ENCODE data around the gene ASB3. TPM values are rescaled to one million over a fixed set of nuclear protein-coding genes. Genes with fewer than 3 reads are reported as not detected.
"Not testable (repeated sequence)": the region's sequence is repeated elsewhere in the genome, so short reads cannot be mapped to it uniquely, and the experiment has no call there.

The ASB3 gene
- polyA plus RNA-seq, 4 donors = 30.5 to 33.5 (median 31.6) TPM

- DNase-seq (ENCODE audit: low read depth in 4 of 4, low spot score in 3 of 4) = no peak
Observed at GRCh38 chr2:53787614-53788289, 999 bp upstream of the ASB3 start.

- no peak for DNase-seq (ENCODE audit: low read depth in 4 of 4, low spot score in 3 of 4)
Observed at GRCh38 chr2:53786352-53786704, 425 bp downstream of the ASB3 start.

DNA sequence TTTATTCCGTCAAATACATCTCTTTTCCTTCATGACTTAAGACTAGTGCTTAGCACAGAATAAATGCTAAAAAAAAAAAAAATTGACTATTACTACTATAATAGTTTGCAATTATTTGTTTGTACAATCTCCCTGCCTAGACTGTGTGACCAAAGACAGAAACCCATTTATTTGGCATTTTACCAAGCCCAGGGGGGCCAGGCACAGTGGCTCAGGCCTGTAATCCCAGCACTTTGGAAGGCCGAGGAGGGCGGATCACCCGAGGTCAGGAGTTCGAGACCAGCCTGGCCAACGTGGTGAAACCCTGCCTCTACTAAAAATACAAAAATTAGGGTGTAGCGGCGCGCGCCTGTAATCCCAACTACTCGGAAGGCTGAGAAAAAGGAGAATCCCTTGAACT, 1.4 kb downstream of the ASB3 start:
- DNase-seq (ENCODE audit: low read depth in 4 of 4, low spot score in 3 of 4) = no peak

DNA sequence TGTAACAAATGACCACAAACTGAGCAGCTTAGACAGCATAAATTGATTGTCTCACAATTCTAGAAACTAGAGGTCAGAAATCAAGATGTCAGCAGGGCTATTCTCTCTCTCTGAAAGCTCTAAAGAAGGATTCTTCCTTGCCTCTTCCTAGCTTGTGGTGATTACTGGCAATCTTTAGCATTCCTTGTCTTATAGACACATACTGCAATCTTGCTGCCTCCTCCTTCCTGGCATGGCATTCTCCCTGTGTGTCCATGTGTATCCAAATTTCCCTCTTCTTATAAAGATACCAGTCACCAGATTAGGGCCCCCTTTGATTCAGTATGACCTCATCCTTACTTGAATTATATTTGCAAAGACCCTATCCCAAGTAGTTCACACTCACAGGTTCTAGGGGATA, 2.3 kb downstream of the ASB3 start:
- DNase-seq (ENCODE audit: low read depth in 4 of 4, low spot score in 3 of 4) = no peak

DNA sequence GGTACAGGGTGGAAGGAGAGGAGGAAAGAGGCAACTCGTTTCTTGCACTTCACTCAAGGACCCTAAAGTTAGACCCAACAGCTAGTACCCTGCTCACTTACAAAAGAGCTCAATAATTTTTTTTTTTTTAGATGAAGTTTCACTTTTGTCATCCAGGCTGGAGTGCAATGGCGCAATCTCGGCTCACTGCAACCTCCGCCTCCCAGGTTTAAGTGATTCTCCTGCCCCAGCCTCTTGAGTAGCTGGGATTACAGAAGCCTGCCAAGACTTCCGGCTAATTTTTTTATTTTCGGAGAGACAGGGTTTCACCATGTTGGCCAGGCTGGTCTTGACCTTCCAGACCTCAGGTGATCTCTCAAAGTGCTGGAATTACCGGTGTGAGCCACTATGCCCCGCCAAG, 4.1 kb downstream of the ASB3 start:
- no peak for DNase-seq (ENCODE audit: low read depth in 4 of 4, low spot score in 3 of 4)

DNA sequence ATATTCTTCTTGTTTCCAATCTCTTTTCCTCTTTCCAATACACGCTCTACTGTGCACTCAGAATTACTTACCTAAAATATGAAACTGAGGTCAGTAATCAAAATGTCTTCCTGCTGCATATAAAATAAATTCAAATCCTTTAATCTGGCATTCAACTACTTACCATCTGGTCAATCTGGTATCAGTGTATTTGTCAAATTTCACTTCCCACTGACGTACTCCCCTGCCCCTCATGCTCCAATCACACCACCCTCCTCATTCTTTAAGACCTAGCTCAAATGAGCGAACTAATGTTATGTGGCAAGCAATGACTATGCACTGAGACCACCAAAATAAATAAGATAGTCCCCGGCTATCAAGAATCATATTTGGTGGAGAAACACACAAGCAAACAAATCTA, 6.7 kb downstream of the ASB3 start:
- no peak for DNase-seq (ENCODE audit: low read depth in 4 of 4, low spot score in 3 of 4)

DNA sequence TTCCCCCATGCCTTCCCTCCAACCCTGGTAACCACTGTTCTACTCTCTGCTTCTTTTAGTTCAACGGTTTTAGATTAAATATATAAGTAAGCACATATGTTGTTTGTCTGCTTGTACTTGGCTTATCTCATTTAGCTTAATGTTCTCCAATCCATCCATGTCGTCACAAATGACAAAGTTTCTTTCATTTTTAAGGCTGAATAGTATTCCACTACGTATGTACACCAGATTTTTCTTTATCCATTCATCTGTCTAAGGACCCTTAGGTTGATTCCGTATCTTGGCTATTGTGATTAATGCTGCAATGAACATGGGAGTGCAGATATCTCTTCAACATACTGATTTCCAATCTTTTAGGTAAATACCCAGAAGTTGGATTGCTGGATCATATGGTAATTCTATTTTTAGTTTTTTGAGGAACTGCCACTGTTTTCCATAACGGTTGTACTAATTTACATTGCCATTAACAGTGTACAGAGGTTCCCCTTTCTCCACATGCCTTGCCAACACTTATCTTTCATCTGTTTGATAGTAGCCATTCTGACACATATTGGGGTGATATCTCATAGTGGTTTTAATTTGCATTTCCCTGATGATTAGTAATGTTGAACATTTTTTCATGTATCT, 8.1 kb downstream of the ASB3 start:
- no peak for DNase-seq (ENCODE audit: low read depth in 4 of 4, low spot score in 3 of 4)

GRCh38 chr2:53777134-53777533, 9.6 kb downstream of the ASB3 start:
- no peak for DNase-seq (ENCODE audit: low read depth in 4 of 4, low spot score in 3 of 4)

GRCh38 chr2:53770264-53770663, 16.5 kb downstream of the ASB3 start:
- DNase-seq (ENCODE audit: low read depth in 4 of 4, low spot score in 3 of 4) = no peak

- DNase-seq (ENCODE audit: low read depth in 4 of 4, low spot score in 3 of 4) = no peak
Observed at GRCh38 chr2:53769318-53769945, 17.3 kb downstream of the ASB3 start.

- DNase-seq (ENCODE audit: low read depth in 4 of 4, low spot score in 3 of 4) = no peak
Observed at GRCh38 chr2:53768242-53768542, 18.6 kb downstream of the ASB3 start.

DNA sequence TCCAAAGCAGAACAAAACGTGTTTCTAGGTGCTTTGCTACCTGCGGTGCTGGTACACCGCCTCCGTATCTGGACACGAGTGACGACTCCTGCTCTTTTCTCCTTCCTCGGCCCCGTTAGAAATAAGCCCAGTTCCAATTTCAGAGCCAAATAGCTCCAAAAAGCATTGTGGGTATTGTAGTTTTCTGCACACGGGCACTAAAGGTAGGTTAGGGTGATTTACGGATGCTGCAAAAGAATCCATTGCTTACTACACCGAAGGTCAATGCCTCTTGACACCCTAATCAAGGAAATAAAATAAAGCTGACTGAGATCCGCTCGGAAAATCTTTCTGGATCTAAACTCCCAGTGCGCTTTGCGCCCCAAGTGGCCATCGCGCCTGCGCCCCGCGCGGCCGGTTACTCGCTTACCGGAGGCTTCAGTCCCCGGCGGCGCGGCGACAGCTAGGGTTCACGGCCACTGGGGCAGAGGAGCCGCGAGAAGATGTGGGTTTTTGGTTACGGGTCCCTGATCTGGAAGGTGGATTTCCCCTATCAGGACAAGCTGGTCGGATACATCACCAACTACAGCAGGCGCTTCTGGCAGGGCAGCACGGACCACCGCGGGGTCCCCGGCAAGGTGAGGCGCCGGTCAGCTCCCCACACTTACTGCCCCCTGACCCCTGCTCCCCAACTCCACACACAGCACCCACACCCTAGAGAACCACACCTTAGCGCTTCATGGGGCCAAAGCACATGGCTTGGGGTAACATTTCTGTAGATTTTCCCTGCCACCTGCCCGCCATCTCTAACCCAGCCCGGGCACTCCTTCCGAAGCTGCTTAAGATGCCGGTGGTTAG, 19.1 kb downstream of the ASB3 start, which contains the start of gene CHAC2:
CHAC2 (plus strand) TSS at position 400 of the 837 bp plus-strand sequence; CDS start at position 483, 83 bp downstream.
- peak; percentile 66 to 78 (median 72) for DNase-seq (ENCODE audit: low read depth in 4 of 4, low spot score in 3 of 4)

DNA sequence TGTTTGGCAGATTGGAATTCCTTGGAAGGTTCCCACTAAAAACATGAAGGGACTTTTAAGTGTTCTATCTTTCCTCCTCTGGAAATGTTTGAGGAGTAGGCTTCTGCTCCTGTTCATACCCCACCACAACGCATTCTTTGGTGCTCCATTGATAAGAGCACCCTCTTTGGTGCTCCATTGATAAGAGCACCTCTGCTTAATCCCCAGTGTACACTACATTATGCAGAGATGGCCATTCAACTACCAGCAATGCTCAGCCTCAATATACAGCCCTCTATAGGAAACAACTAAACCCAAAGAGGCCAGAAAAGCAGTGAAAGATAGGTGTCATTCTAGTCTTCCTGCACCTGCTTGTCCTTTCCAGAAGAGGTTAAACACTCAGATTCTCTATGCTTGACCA, 21.0 kb downstream of the ASB3 start:
- DNase-seq (ENCODE audit: low read depth in 4 of 4, low spot score in 3 of 4) = no peak

GRCh38 chr2:53757206-53757605, 29.5 kb downstream of the ASB3 start:
- DNase-seq (ENCODE audit: low read depth in 4 of 4, low spot score in 3 of 4) = not testable (repeated sequence)

DNA sequence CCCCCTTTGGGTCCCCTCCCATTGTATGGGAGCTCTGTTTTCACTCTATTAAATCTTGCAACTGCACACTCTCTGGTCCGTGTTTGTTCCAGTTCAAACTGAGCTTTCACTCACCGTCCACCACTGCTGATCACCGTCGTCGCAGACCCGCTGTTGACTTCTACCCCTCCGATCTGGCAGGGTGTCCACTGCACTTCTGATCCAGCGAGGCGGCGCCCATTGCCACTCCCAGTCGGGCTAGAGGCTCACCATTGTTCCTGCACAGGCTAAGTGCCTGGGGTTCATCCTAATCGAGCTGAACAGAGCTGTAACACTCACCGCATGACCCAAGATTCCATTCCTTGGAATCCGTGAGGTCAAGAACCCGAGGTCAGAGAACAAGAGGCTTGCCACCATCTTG, 30.1 kb downstream of the ASB3 start:
- DNase-seq (ENCODE audit: low read depth in 4 of 4, low spot score in 3 of 4) = no peak

GRCh38 chr2:53755121-53755520, 31.6 kb downstream of the ASB3 start:
- DNase-seq (ENCODE audit: low read depth in 4 of 4, low spot score in 3 of 4) = no peak

DNA sequence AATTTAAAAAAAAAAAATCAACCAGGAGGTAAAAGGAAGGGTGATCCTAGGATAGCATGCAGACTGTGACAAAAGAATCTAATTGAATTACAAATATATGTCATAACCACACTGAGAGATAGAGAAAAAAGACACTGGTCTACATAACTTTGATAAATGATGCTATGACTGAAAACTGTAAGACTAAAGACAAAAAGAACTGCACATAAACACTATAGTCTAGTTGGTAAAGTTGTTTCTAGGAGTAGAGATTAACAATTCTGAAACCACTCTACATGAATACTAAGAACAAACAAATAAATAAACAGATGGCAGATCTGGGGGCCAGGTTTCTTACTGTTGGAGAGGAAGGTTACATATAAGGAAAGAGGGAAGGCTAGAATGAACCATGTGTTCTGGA, 33.7 kb downstream of the ASB3 start:
- no peak for DNase-seq (ENCODE audit: low read depth in 4 of 4, low spot score in 3 of 4)

DNA sequence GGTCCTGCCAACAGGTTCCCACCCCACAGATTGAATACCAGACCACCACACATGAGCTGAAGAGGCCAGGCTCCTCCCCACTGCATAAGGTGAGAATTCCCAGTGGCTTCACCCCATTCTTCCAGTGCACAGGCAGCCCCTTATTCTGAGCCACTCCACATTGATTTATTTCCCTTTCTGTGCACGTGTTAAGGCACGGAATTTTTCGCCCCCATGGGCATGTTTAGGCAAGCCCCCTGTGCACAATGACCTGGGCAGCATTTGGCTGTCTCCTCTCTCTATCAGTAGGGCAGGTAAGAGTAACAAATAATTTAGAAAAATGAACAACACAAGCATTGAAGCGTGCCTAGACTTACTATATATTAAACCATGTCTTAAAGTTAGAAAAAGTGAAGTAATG, 34.4 kb downstream of the ASB3 start:
- no peak for DNase-seq (ENCODE audit: low read depth in 4 of 4, low spot score in 3 of 4)

- DNase-seq (ENCODE audit: low read depth in 4 of 4, low spot score in 3 of 4) = no peak
Observed at GRCh38 chr2:53751728-53752127, 35.0 kb downstream of the ASB3 start.

GRCh38 chr2:53750041-53750768, 36.5 kb downstream of the ASB3 start:
- no peak for DNase-seq (ENCODE audit: low read depth in 4 of 4, low spot score in 3 of 4)
